ENCODE measurements around the gene ACACA.

The ACACA gene

GRCh38 chr17:37131669-37132611 lies 274.7 kb downstream of the ACACA start:
- no peak for DNase-seq (ENCODE audit: low spot score)

GRCh38 chr17:37130984-37131446 lies 275.6 kb downstream of the ACACA start:
- no peak for DNase-seq (ENCODE audit: low spot score)

- DNase-seq (ENCODE audit: low spot score): no peak
These were observed 281.8 kb downstream of the ACACA start for GRCh38 chr17:37124821-37125173.

GRCh38 chr17:37123941-37124820 lies 282.5 kb downstream of the ACACA start:
- DNase-seq (ENCODE audit: low spot score): no peak

- no peak for DNase-seq (ENCODE audit: low spot score)
These were observed 283.2 kb downstream of the ACACA start for GRCh38 chr17:37123386-37123785.

- DNase-seq (ENCODE audit: low spot score): no peak
These were observed 285.0 kb downstream of the ACACA start for GRCh38 chr17:37121616-37122015.

- no peak for DNase-seq (ENCODE audit: low spot score)
These were observed 288.1 kb downstream of the ACACA start for GRCh38 chr17:37118366-37119137.

GRCh38 chr17:37117373-37118142 lies 289.1 kb downstream of the ACACA start:
- DNase-seq (ENCODE audit: low spot score): no peak

GRCh38 chr17:37116671-37117185 lies 289.9 kb downstream of the ACACA start:
- DNase-seq (ENCODE audit: low spot score): no peak

- peak; percentile 83 for DNase-seq (ENCODE audit: low spot score)
These were observed 295.3 kb downstream of the ACACA start for GRCh38 chr17:37111329-37111728.

GRCh38 chr17:37110746-37111145 lies 295.9 kb downstream of the ACACA start:
- DNase-seq (ENCODE audit: low spot score): no peak

- DNase-seq (ENCODE audit: low spot score): no peak
These were observed 296.6 kb downstream of the ACACA start for GRCh38 chr17:37109731-37110710.

GRCh38 chr17:37109106-37109505 lies 297.5 kb downstream of the ACACA start:
- DNase-seq (ENCODE audit: low spot score): no peak

GRCh38 chr17:37107406-37108083 lies 299.1 kb downstream of the ACACA start:
- DNase-seq (ENCODE audit: low spot score): no peak

- DNase-seq (ENCODE audit: low spot score): no peak
These were observed 300.6 kb downstream of the ACACA start for GRCh38 chr17:37106049-37106448.

GRCh38 chr17:37103231-37103630 lies 303.4 kb downstream of the ACACA start:
- no peak for DNase-seq (ENCODE audit: low spot score)

- DNase-seq (ENCODE audit: low spot score): no peak
These were observed 305.3 kb downstream of the ACACA start for GRCh38 chr17:37101306-37101705.

GRCh38 chr17:37100231-37100630 lies 306.4 kb downstream of the ACACA start:
- no peak for DNase-seq (ENCODE audit: low spot score)

Measured in putamen (tissue), 1 donor.